ENCODE measurements around the gene TMEM185B. TPM values are rescaled to one million over a fixed set of nuclear protein-coding genes. Genes with fewer than 3 reads are reported as not detected.

The TMEM185B gene
- total RNA-seq, 1 donor from 2014 or later = 36.4 TPM

DNA sequence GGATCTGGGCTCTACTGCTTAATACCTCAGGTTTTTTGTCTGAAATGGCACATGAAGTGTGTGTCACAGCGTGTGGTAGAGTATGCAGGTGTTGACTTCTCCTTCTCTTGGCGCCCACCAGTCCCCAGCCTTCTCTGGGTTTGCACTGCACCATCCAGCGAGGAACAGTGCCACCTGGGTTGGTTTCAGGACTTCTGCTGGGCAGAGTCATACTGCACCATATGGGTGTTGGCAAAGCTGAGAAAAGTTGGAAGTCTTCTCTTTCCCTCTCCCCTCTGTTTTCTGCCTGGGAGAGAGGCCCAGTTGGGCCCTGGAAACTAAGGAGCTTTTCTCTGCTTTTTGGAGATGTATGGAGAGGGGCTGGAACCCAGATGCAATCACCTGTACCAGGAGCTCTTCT, 43.8 kb downstream of the TMEM185B start:
- no peaks in the 10 kb centered on the region for H3K9me3 Mint-ChIP-seq (ENCODE audit: low read depth)
- peaks cover 3% of the 10 kb centered on the region for H3K36me3 Mint-ChIP-seq (ENCODE audit: low read depth)
- H3K4me3 Mint-ChIP-seq (ENCODE audit: unreplicated experiment) = no peak overlapping the region
- DNase-seq (ENCODE audit: low spot score) = no peak
- H3K4me1 Mint-ChIP-seq (ENCODE audit: low read depth) = peaks cover 5% of the 10 kb centered on the region
- TF ChIP-seq, protein P1, sequence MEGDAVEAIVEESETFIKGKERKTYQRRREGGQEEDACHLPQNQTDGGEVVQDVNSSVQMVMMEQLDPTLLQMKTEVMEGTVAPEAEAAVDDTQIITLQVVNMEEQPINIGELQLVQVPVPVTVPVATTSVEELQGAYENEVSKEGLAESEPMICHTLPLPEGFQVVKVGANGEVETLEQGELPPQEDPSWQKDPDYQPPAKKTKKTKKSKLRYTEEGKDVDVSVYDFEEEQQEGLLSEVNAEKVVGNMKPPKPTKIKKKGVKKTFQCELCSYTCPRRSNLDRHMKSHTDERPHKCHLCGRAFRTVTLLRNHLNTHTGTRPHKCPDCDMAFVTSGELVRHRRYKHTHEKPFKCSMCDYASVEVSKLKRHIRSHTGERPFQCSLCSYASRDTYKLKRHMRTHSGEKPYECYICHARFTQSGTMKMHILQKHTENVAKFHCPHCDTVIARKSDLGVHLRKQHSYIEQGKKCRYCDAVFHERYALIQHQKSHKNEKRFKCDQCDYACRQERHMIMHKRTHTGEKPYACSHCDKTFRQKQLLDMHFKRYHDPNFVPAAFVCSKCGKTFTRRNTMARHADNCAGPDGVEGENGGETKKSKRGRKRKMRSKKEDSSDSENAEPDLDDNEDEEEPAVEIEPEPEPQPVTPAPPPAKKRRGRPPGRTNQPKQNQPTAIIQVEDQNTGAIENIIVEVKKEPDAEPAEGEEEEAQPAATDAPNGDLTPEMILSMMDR (IDR thresholded peaks at IDR 0.05) = no peak
- H3K27me3 Mint-ChIP-seq (ENCODE audit: low read depth) = no peaks in the 10 kb centered on the region
- no peak overlapping the region for H3K27ac Mint-ChIP-seq (ENCODE audit: unreplicated experiment)

DNA sequence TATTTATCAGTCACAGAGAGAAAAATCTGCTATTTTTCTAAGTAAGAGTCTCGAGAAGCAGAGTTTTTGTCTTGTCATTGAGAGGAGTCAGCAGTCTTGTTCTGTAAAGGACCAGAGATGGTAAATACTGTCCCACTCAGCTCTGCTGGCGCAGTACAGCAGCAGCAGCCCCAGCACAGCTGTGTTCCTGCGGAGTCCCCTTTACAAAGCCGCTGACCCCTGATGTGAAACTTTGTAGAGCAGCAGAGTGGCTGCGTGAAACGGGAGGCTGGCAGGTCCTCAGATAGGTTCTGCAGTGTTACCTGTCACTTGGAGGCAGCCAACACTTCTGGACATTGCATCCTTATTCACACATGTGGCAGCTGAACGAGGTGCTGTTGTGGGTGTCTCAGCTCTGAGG, 45.2 kb downstream of the TMEM185B start:
- no peak overlapping the region for H3K4me3 Mint-ChIP-seq (ENCODE audit: unreplicated experiment)
- H3K4me1 Mint-ChIP-seq (ENCODE audit: low read depth) = peaks cover 5% of the 10 kb centered on the region
- no peak overlapping the region for H3K27ac Mint-ChIP-seq (ENCODE audit: unreplicated experiment)
- H3K27me3 Mint-ChIP-seq (ENCODE audit: low read depth) = no peaks in the 10 kb centered on the region
- TF ChIP-seq, protein P1 (IDR thresholded peaks at IDR 0.05) = no peak
- no peaks in the 10 kb centered on the region for H3K9me3 Mint-ChIP-seq (ENCODE audit: low read depth)
- H3K36me3 Mint-ChIP-seq (ENCODE audit: low read depth) = peaks cover 2% of the 10 kb centered on the region
- no peak for DNase-seq (ENCODE audit: low spot score)

DNA sequence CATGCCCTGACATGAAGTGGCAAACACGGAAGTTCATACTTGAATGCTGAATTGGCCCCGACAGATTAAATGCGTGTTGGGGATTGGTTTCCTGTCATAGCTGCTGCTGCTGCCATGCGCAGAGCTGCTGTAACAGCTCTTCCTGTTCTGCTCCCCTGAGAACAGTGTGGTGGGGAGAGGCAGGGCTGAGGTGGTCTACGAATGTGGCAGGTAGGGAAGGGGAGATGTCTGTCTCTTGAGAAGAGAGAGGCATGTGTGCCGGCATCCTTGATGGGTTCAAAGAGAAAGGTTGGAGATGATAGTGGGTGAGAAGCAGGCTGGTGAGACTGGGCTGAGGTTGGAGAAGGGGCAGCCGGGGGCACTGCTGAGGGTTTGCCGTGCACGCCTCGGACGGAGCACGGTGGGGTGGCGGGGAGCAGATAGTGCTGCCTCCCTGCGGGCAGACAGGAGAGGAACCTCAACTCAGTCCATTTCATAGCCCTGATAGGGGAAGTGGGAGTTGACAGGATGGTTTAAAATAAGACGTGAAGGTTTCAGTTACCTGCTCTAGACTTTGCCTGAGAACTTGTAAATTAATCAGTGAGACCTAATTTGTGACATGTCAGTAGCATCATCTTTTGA, 46.1 kb downstream of the TMEM185B start:
- Mint-ChIP-seq H3K4me3 (ENCODE audit: unreplicated experiment) (no peak overlapping the region), H3K27me3 (ENCODE audit: low read depth) (no peaks in the 10 kb centered on the region), H3K4me1 (ENCODE audit: low read depth) (peaks cover 5% of the 10 kb centered on the region), H3K36me3 (ENCODE audit: low read depth) (peaks cover 2% of the 10 kb centered on the region), H3K27ac (ENCODE audit: unreplicated experiment) (no peak overlapping the region), H3K9me3 (ENCODE audit: low read depth) (no peaks in the 10 kb centered on the region)
- DNase-seq (ENCODE audit: low spot score) = no peak
- TF ChIP-seq, protein P1 (IDR thresholded peaks at IDR 0.05) = no peak

DNA sequence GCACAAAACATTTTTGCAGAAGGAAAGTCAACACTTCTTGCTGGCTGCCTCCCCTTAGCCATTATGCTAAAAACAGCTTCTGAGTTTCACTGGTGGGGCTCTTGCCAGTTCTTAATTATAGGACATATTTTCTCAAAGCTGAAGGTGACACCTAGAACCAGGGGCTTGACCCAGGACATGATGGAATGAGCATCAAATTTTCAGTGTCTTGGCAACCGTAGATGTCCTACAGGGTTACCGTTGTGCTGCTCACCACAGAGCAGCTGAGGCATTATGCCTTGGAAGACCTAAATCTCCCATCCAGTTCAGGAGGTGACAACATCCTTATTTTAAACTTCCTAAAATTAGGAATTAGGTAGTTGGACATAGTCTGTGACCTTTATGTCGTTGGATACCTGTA, 46.7 kb downstream of the TMEM185B start:
- DNase-seq (ENCODE audit: low spot score) = no peak
- Mint-ChIP-seq H3K4me3 (ENCODE audit: unreplicated experiment) (no peak overlapping the region), H3K27ac (ENCODE audit: unreplicated experiment) (no peak overlapping the region), H3K4me1 (ENCODE audit: low read depth) (peaks cover 5% of the 10 kb centered on the region), H3K27me3 (ENCODE audit: low read depth) (no peaks in the 10 kb centered on the region), H3K9me3 (ENCODE audit: low read depth) (no peaks in the 10 kb centered on the region), H3K36me3 (ENCODE audit: low read depth) (peaks cover 2% of the 10 kb centered on the region)
- TF ChIP-seq, protein P1 (IDR thresholded peaks at IDR 0.05) = no peak

DNA sequence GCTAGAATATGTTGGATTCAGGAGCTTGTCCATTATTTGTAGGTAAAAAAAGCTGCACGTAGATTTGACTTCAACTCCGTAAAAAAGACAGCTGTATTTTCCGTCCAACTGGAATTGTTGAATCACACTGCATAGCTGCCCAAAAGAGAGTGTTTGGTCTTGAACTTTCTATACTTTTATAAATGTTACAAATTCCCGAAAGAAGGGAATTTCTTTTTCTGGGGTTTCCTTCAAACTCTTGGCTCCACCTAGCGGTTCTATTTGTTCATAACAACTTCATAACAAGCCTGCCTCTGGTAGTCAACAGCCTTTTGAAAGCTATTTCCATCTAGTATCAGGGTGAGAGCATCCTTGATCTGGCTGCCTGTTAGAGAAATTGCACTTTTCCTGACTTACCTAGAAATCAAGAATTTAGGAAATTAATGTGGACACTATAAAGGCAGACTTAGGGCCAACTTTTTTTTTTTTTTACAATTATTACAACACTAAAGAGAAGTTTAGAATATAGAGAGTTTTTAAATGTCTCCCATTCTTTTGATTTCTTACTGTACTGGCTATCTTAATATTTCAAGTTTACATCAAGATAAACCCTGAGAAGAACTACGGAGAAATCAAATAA, 48.1 kb downstream of the TMEM185B start:
- Mint-ChIP-seq H3K27me3 (ENCODE audit: low read depth) (no peaks in the 10 kb centered on the region), H3K9me3 (ENCODE audit: low read depth) (no peaks in the 10 kb centered on the region), H3K4me1 (ENCODE audit: low read depth) (peaks cover 5% of the 10 kb centered on the region), H3K36me3 (ENCODE audit: low read depth) (peaks cover 4% of the 10 kb centered on the region), H3K4me3 (ENCODE audit: unreplicated experiment) (no peak overlapping the region), H3K27ac (ENCODE audit: unreplicated experiment) (no peak overlapping the region)
- TF ChIP-seq, protein P1 (IDR thresholded peaks at IDR 0.05) = peak; percentile 93
- DNase-seq (ENCODE audit: low spot score) = no peak

Other genes with a start within 250 kb of the TMEM185B start
- 8.4 to 13.0 TPM (median 12.5 TPM) in 3 replicates for gene EPB41L5, start 210.3 kb downstream of the TMEM185B start, total RNA-seq
- 19.5 to 23.5 TPM (median 23.4 TPM) in 3 replicates for gene RALB, start 29.5 kb upstream of the TMEM185B start, total RNA-seq
- 0.58 to 1.3 TPM (median 0.90 TPM) in 3 replicates for gene INHBB, start 122.7 kb upstream of the TMEM185B start, total RNA-seq